SK-N-SH (cell line): ENCODE results near the gene C10orf90. TPM values are rescaled to one million over a fixed set of nuclear protein-coding genes. Genes with fewer than 3 reads are reported as not detected.

Experiments
- CTCF ChIA-PET: fragments of 300-600, 350-600 bp; formaldehyde crosslinking; extraction: SDS; loops from one replicate; lab custom pipeline; 2021; lab: Yijun Ruan, JAX
- POLR2A ChIA-PET: fragments of 350-600 bp; sonication (Branson Sonifier 250); formaldehyde crosslinking; extraction: SDS; loops from one replicate; lab custom pipeline; 2020; ENCODE audit warnings: antibody characterized with exemption, inconsistent platforms; lab: Yijun Ruan, JAX
- DNase-seq: peaks from one replicate; pipeline ENCODE4 v3.0.0; 2012
- H2AFZ ChIP-seq: fragments of 200-600 bp; sonication (generic); 2 replicates; pipeline ENCODE4 v1.8.1; 2016; ENCODE audit warnings: antibody characterized with exemption, mild to moderate bottlenecking, low read depth
- H3F3A ChIP-seq: fragments of 200-600 bp; sonication (generic); replicated peaks from 2 replicates; pipeline ENCODE3; 2016; ENCODE audit warnings: antibody characterized with exemption, mild to moderate bottlenecking; ENCODE audit not compliant: insufficient read depth
- H3K27ac ChIP-seq, 2 experiments: fragments of 200-500 bp in 1 of 2; fragments of 200-600 bp in 1 of 2; sonication (Bioruptor generic) in 1 of 2; sonication (generic), shearing (Covaris generic) in 1 of 2; 2 replicates each; pipeline versions ENCODE4 v1.5.1 to v1.6.1; 2014 to 2016; ENCODE audit warnings: low read depth in 2 of 2, inconsistent platforms in 1 of 2, low read length in 1 of 2, mild to moderate bottlenecking in 1 of 2, mixed read lengths in 1 of 2
- H3K27me3 ChIP-seq: fragments of 200-600 bp; sonication (generic), shearing (Covaris generic); 2 replicates; pipeline ENCODE4 v1.6.1; 2016; ENCODE audit warnings: mixed run types; ENCODE audit not compliant: insufficient read depth
- H3K36me3 ChIP-seq, 2 experiments: fragments of 200-500 bp in 1 of 2; fragments of 200-600 bp in 1 of 2; sonication (Bioruptor generic) in 1 of 2; sonication (generic) in 1 of 2; replicated peaks in 1 of 2; 2 replicates each; pipeline versions ENCODE3 to v1.5.1; 2014 to 2016; ENCODE audit warnings: low read length in 1 of 2, mild to moderate bottlenecking in 1 of 2; ENCODE audit not compliant: insufficient read depth in 2 of 2, control insufficient read depth in 1 of 2
- H3K4me1 ChIP-seq, 2 experiments: fragments of 200-500 bp in 1 of 2; fragments of 200-600 bp in 1 of 2; sonication (Bioruptor generic) in 1 of 2; sonication (generic), shearing (Covaris generic) in 1 of 2; 2 replicates each; pipeline versions ENCODE4 v1.5.1 to v1.6.1; 2014 to 2016; ENCODE audit warnings: low read depth in 1 of 2, low read length in 1 of 2, mixed run types in 1 of 2; ENCODE audit not compliant: insufficient read depth in 2 of 2, control insufficient read depth in 1 of 2
- H3K4me2 ChIP-seq: fragments of 200-600 bp; sonication (generic), shearing (Covaris generic); 2 replicates; pipeline ENCODE4 v1.6.1; 2017; ENCODE audit warnings: mixed run types
- H3K4me3 ChIP-seq, 2 experiments: fragments of 200-500 bp in 1 of 2; fragments of 200-600 bp in 1 of 2; sonication (Bioruptor generic) in 1 of 2; sonication (generic), shearing (Covaris generic) in 1 of 2; 2 replicates each; pipeline versions ENCODE4 v1.5.1 to v1.8.1; 2014 to 2016; ENCODE audit warnings: low read depth in 2 of 2, inconsistent platforms in 1 of 2, low read length in 1 of 2, mild to moderate bottlenecking in 1 of 2, mixed read lengths in 1 of 2, moderate library complexity in 1 of 2
- H3K79me2 ChIP-seq: fragments of 200-600 bp; sonication (generic); 2 replicates; pipeline ENCODE4 v1.8.1; 2017; ENCODE audit warnings: mild to moderate bottlenecking; ENCODE audit not compliant: insufficient read depth
- H3K9ac ChIP-seq: fragments of 200-600 bp; sonication (generic); 2 replicates; pipeline ENCODE4 v1.6.1; 2017; ENCODE audit warnings: mixed run types
- H3K9me2 ChIP-seq: fragments of 200-600 bp; sonication (generic); 2 replicates; pipeline ENCODE4 v1.6.1; 2017; ENCODE audit warnings: mixed run types
- H3K9me3 ChIP-seq: fragments of 200-600 bp; sonication (generic); 2 replicates; pipeline ENCODE4 v1.6.1; 2017; ENCODE audit warnings: mixed run types, mild to moderate bottlenecking, moderate library complexity
- H4K20me1 ChIP-seq: fragments of 200-600 bp; sonication (generic); 2 replicates; pipeline ENCODE4 v1.6.1; 2017; ENCODE audit warnings: mild to moderate bottlenecking, mixed run types; ENCODE audit not compliant: insufficient read depth
- ELF1 ChIP-seq: IDR thresholded peaks from 2 replicates; pipeline ENCODE4 v1.4.0; 2012
- EP300 ChIP-seq, 2 experiments: IDR thresholded peaks; 2 replicates each; pipeline versions ENCODE4 v1.4.0 to v1.6.1; 2012; ENCODE audit warnings: borderline replicate concordance in 1 of 2, low read depth in 1 of 2, low read length in 1 of 2
- FOSL2 ChIP-seq: IDR thresholded peaks from 2 replicates; pipeline ENCODE4 v1.4.0; 2012; ENCODE audit warnings: low read depth, mild to moderate bottlenecking, moderate library complexity, borderline replicate concordance
- GATA2 ChIP-seq: sonication (generic); formaldehyde crosslinking; IDR thresholded peaks from 2 replicates; pipeline ENCODE4 v1.5.0; 2020; ENCODE audit warnings: mild to moderate bottlenecking, missing genetic modification reagents
- JUND ChIP-seq: IDR thresholded peaks from 2 replicates; pipeline ENCODE4 v1.4.0; 2012
- MXI1 ChIP-seq: IDR thresholded peaks from 2 replicates; pipeline ENCODE4 v1.6.1; 2012; ENCODE audit warnings: mild to moderate bottlenecking, low read depth, low read length, improper control_type of control experiment
- NRF1 ChIP-seq: IDR thresholded peaks from 2 replicates; pipeline ENCODE4 v1.6.1; 2012; ENCODE audit warnings: low read depth, mild to moderate bottlenecking, low read length
- POLR2AphosphoS5 ChIP-seq: IDR thresholded peaks from 2 replicates; pipeline ENCODE4 v1.6.1; 2012; ENCODE audit warnings: low read depth, low read length
- RCOR1 ChIP-seq: fragments of 150-350 bp; IDR thresholded peaks from 2 replicates; pipeline ENCODE4 v1.6.1; 2017; ENCODE audit warnings: antibody characterized with exemption, low read length
- RFX5 ChIP-seq: IDR thresholded peaks from 2 replicates; pipeline ENCODE4 v1.6.1; 2012; ENCODE audit warnings: mild to moderate bottlenecking, improper control_type of control experiment, low read length
- SMC3 ChIP-seq: IDR thresholded peaks from 2 replicates; pipeline ENCODE4 v1.6.1; 2012; ENCODE audit warnings: low read depth, low read length, improper control_type of control experiment
- TCF12 ChIP-seq: IDR thresholded peaks from 2 replicates; pipeline ENCODE4 v1.4.0; 2012
- USF2 ChIP-seq: fragments of 150-350 bp; IDR thresholded peaks from 2 replicates; pipeline ENCODE4 v1.6.1; 2017; ENCODE audit warnings: antibody characterized with exemption, low read length, low read depth, borderline replicate concordance
- WGBS: methylation state at CpG from one replicate; pipeline ENCODE4 v1.1.6; 2017; ENCODE audit warnings: low lambda C conversion rate; 5-methylcytosine and 5-hydroxymethylcytosine counted together
- polyA plus RNA-seq, 3 experiments: library from polyadenylated mRNA; depleted of rRNA; stranded (reverse); fragments of >200 nt; gene quantifications; 2 replicates each; pipeline ENCODE4 v1.2.3, GENCODE V29; 2012
- TF ChIP-seq, protein P1 (sequence below): IDR thresholded peaks from 2 replicates; pipeline ENCODE4 v1.6.1; 2012; ENCODE audit warnings: mild to moderate bottlenecking, low read depth, low read length, moderate library complexity
- TF ChIP-seq, protein P2 (sequence below): fragments of 200-600 bp; sonication (generic); IDR thresholded peaks from 2 replicates; pipeline ENCODE4 v1.6.1; 2017; ENCODE audit warnings: antibody characterized with exemption, mild to moderate bottlenecking, moderate library complexity
- TF ChIP-seq, protein P3 (sequence below): fragments of 150-350 bp; IDR thresholded peaks from 2 replicates; pipeline ENCODE4 v1.6.1; 2016; ENCODE audit warnings: mild to moderate bottlenecking, low read depth, low read length

C10orf90 gene, protein sequence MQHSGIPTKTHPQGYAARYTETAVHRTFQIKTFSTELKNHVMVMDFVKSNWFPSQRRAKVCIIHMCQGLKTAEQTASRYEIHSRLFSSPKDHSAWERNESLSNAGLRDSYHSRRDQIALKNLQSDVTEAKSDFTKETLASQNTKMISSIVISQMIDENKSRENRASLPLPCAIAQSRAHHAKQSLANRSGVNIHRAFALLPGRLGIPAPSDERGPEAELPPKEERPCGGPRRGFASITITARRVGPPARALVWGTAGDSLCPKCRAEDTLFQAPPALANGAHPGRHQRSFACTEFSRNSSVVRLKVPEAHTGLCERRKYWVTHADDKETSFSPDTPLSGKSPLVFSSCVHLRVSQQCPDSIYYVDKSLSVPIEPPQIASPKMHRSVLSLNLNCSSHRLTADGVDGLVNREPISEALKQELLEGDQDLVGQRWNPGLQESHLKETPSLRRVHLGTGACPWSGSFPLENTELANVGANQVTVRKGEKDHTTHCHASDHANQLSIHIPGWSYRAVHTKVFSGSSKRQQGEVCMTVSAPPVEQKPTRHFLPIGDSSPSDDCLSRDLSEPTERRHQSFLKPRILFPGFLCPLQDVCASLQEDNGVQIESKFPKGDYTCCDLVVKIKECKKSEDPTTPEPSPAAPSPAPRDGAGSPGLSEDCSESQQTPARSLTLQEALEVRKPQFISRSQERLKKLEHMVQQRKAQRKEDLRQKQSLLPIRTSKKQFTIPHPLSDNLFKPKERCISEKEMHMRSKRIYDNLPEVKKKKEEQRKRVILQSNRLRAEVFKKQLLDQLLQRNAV
- 0.10 and 0.21 TPM in 2 replicates for polyA plus RNA-seq (2012; rRNA removed)
- 0.22 and 0.28 TPM in 2 replicates for polyA plus RNA-seq (2012; cell fraction: cytosol; rRNA removed)
- 0.11 and 0.13 TPM in 2 replicates for polyA plus RNA-seq (2012; cell fraction: nucleus; rRNA removed)

DNA sequence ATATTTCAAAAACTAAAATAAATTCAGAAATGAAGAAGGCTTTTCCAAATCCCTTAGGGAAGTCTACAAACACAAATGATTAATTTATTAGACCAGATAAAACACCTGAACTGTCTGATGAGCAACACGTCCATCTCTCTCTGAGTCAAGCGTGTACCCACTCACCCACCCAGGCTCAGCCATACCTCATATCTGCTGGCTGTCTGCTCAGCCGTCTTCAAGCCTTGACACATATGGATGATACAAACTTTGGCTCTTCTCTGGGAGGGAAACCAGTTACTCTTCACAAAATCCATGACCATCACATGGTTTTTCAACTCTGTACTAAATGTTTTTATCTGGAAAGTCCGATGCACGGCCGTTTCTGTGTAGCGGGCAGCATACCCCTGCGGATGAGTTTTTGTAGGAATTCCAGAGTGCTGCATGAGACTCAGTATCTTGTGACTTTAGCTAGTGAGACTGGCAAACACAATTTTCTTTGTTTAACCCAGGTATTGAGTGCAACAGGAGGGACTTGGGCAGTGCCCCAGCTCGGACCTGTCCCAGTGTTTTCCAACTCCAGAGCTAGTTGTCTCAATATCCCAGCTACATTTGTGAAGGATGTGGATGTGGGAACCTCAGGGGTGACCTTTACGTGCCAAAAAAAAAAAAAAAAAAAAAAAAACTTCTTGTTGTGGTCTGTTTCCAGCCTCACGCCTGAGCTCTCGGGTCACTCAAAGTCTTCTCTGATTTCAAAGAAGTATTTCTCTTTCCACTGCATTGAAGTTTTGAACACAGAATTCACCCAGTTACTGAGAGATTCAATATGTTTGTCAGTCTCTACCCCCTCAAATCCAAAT lies at the start of gene C10orf90:
Gene C10orf90 (minus strand): TSS at position 638 of the 839 bp plus-strand sequence. CDS start 213 bp downstream, at position 425.
- H3K9me3 ChIP-seq: no peaks in the 10 kb centered on the region
- no peak within 1 kb of the TSS for H2AFZ ChIP-seq
- no peak for DNase-seq
- H3K27me3 ChIP-seq: no peaks in the 10 kb centered on the region
- CTCF ChIA-PET: no interaction called here
- WGBS: 48% methylated on average over 12 of the region's 12 CpGs
- no peak within 1 kb of the TSS for H3K4me3 ChIP-seq
- POLR2A ChIA-PET: no interaction called here
- H3K4me2 ChIP-seq: no peak within 1 kb of the TSS
- H3K9ac ChIP-seq: no peak within 1 kb of the TSS
- TF ChIP-seq USF2 (no peak), POLR2AphosphoS5 (no peak), FOSL2 (no peak), GATA2 (no peak), JUND (no peak)
- TF ChIP-seq, all 33 proteins: peak for 0
- H3K36me3 ChIP-seq: no peaks in the 10 kb centered on the region
- no peaks in the 10 kb centered on the region for H3K79me2 ChIP-seq
- H3K27ac ChIP-seq: no peak within 1 kb of the TSS
- no peaks in the 10 kb centered on the region for H4K20me1 ChIP-seq
- no peaks in the 10 kb centered on the region for H3K9me2 ChIP-seq
- no peaks in the 10 kb centered on the region for H3F3A ChIP-seq
- no peaks in the 10 kb centered on the region for H3K4me1 ChIP-seq

DNA sequence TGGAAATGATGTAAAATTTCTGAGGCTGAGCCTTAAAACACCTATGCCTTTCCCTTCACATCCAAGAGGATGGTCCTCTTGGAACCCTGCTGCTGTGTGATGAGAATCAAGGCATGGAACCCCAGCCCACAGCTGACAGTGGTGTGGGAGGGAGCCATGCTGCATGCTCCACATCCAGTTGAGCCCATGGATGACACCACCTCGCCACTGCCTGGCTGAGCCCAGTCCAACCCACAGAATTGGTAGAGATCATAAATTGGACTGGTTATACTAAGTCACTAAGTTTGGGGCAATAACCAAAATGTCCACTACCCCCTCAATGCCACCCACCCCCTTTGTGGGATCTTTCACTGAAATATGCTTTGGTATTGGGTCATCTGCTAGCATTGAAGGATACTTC lies 45.9 kb upstream of the C10orf90 start:
- Histone ChIP-seq H3K27ac (no peak overlapping the region), H4K20me1 (no peaks in the 10 kb centered on the region), H3K79me2 (no peaks in the 10 kb centered on the region), H3K4me1 (no peaks in the 10 kb centered on the region), H3K4me2 (no peak overlapping the region), H3K9me2 (no peaks in the 10 kb centered on the region), H3K9me3 (no peaks in the 10 kb centered on the region), H2AFZ (no peak overlapping the region), H3K27me3 (no peaks in the 10 kb centered on the region), H3F3A (no peaks in the 10 kb centered on the region), H3K36me3 (no peaks in the 10 kb centered on the region), H3K4me3 (no peak overlapping the region), H3K9ac (no peak overlapping the region)
- no CpG with 5 or more reads among the region's 1 CpG for WGBS
- DNase-seq: no peak
- CTCF ChIA-PET: interaction anchor here (1.8 kb wide), 1 partner anchor 32 kb away, joined by 5 read pairs; no protein-coding TSS in a partner anchor
- POLR2A ChIA-PET: no interaction called here
- TF ChIP-seq, protein P1, sequence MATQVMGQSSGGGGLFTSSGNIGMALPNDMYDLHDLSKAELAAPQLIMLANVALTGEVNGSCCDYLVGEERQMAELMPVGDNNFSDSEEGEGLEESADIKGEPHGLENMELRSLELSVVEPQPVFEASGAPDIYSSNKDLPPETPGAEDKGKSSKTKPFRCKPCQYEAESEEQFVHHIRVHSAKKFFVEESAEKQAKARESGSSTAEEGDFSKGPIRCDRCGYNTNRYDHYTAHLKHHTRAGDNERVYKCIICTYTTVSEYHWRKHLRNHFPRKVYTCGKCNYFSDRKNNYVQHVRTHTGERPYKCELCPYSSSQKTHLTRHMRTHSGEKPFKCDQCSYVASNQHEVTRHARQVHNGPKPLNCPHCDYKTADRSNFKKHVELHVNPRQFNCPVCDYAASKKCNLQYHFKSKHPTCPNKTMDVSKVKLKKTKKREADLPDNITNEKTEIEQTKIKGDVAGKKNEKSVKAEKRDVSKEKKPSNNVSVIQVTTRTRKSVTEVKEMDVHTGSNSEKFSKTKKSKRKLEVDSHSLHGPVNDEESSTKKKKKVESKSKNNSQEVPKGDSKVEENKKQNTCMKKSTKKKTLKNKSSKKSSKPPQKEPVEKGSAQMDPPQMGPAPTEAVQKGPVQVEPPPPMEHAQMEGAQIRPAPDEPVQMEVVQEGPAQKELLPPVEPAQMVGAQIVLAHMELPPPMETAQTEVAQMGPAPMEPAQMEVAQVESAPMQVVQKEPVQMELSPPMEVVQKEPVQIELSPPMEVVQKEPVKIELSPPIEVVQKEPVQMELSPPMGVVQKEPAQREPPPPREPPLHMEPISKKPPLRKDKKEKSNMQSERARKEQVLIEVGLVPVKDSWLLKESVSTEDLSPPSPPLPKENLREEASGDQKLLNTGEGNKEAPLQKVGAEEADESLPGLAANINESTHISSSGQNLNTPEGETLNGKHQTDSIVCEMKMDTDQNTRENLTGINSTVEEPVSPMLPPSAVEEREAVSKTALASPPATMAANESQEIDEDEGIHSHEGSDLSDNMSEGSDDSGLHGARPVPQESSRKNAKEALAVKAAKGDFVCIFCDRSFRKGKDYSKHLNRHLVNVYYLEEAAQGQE: no peak
- TF ChIP-seq NRF1 (no peak), ELF1 (no peak), EP300 (IDR thresholded peaks at IDR 0.05; ENCODE audit: borderline replicate concordance in 1 of 2, low read depth in 1 of 2, low read length in 1 of 2) (no peak), RFX5 (no peak), RCOR1 (no peak), MXI1 (no peak), POLR2AphosphoS5 (no peak), TCF12 (no peak), SMC3 (no peak)
- TF ChIP-seq, protein P2, sequence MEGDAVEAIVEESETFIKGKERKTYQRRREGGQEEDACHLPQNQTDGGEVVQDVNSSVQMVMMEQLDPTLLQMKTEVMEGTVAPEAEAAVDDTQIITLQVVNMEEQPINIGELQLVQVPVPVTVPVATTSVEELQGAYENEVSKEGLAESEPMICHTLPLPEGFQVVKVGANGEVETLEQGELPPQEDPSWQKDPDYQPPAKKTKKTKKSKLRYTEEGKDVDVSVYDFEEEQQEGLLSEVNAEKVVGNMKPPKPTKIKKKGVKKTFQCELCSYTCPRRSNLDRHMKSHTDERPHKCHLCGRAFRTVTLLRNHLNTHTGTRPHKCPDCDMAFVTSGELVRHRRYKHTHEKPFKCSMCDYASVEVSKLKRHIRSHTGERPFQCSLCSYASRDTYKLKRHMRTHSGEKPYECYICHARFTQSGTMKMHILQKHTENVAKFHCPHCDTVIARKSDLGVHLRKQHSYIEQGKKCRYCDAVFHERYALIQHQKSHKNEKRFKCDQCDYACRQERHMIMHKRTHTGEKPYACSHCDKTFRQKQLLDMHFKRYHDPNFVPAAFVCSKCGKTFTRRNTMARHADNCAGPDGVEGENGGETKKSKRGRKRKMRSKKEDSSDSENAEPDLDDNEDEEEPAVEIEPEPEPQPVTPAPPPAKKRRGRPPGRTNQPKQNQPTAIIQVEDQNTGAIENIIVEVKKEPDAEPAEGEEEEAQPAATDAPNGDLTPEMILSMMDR: no peak
- TF ChIP-seq, protein P3, sequence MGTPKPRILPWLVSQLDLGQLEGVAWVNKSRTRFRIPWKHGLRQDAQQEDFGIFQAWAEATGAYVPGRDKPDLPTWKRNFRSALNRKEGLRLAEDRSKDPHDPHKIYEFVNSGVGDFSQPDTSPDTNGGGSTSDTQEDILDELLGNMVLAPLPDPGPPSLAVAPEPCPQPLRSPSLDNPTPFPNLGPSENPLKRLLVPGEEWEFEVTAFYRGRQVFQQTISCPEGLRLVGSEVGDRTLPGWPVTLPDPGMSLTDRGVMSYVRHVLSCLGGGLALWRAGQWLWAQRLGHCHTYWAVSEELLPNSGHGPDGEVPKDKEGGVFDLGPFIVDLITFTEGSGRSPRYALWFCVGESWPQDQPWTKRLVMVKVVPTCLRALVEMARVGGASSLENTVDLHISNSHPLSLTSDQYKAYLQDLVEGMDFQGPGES: no peak
